GM21529 (cell line): ENCODE data around the gene PSMA7.
"Not testable (repeated sequence)": the region's sequence is repeated elsewhere in the genome, so short reads cannot be mapped to it uniquely, and the experiment has no call there.

Experiments used
- ATAC-seq: cut with Tn5 transposase; IDR thresholded peaks from one replicate; pipeline ENCODE4 v1.9.1; 2021; ENCODE audit not compliant: unreplicated experiment

PSMA7 gene

DNA sequence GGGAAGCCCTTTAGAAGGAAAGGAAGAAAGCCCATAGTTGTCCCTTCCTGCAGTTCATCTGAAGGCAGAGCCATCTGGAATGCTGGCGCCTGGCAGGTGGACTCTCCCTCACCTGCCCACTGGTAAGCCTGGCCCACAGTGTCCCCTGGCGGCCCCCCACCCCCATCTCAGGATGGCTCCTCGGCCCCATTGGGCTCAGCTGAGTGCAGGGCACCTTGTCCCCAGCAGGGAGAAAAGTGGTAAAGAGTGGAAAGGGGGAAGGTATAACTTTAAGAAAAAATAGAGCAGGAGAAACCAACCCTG is 13.0 kb upstream of the PSMA7 start:
- no peak for ATAC-seq

DNA sequence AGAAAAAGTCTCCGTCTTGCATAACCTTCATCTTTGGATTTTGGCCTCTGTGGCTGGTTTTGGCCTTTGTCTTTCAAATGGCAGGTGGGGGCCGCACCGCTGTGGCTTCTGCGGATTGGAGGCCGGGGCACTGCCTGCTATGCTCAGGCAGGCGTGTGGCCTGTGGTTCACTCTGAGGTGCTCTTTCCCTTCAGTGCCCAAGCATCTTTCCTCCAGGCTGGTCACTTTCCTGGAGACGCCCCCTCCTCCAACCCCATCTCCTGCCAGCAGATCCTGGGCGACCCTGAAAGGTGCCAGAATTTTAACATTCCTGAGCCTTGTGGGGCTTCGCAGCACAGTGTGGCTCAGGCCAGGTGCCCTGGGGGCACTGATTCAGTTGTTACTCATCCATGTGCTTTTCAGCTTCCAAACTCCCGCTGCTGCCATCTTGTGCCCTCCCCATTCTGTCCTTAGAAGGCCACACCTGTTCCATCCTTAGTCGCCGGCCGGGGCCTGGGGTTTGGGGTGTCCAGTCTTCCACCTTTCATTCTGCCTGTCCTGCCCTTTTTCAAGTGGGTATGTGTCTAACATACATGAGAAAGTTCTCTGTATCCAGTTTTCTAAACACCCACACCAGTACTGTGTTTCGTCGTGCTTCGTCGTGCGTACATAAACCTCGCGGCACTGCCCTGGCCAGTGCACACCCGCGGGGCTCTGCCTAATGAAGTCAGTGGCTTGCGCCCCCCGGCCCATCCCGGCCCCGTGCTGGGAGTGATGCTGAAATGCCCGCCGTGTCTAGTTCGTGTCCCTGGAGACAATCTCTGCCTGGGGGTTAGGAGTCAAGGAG is 12.4 kb upstream of the PSMA7 start:
- ATAC-seq = no peak

DNA sequence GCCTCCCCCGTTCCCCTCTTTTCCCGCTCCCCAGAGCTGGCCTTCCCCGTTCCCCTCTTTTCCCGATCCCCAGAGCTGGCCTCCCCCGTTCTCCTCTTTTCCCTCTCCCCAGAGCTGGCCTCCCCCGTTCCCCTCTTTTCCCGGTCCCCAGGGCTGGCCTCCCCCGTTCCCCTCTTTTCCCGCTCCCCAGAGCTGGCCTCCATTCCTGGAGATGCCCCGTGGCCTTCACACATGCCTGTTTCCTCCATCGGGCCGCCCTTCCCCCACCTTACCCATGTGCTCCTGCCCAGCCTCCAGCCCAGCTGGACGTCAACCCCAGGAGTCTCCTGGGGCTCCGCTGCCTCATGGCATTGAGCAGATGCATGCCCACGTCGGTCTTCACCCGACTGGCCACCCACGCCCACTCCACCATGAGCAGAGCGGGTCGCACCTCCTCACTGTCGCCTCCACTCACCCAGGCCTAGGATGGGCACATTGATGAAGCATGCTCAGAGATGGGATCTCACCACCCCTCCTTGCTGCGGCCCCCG is 8.7 kb upstream of the PSMA7 start:
- no peak for ATAC-seq

DNA sequence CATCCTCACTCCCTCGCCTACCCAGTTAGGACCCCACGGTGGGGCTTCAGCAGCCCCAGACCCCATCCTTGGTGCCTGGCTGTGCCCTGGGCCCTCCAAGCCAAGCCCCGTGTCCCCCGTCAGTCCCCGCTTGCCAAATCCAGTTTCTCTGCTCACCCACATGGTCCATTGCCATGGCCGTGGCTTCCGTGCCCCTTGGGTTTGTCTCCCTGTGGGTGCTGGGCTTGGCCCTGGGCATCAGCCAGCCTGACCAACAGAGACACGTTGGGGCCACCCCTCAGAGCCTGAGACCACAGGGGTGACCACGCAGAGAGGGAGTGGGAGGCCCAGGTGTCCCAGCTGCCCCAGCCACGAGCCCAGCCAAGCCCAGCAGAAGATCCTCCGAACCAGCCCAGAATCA is 8.0 kb upstream of the PSMA7 start:
- ATAC-seq = no peak

DNA sequence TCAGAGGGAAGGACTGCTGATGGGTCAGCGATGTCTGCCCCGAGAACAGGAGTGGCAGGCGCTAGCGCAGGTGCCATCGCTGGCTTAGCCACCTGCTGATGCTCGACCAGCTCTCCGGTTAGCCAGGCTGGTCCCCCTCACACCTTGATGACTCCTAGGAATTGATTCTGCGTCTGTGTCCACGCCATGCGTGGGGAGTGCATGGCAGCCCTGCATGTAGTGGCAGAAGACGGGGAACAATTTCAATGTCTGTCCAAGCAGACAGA is 7.0 kb upstream of the PSMA7 start:
- ATAC-seq = no peak

DNA sequence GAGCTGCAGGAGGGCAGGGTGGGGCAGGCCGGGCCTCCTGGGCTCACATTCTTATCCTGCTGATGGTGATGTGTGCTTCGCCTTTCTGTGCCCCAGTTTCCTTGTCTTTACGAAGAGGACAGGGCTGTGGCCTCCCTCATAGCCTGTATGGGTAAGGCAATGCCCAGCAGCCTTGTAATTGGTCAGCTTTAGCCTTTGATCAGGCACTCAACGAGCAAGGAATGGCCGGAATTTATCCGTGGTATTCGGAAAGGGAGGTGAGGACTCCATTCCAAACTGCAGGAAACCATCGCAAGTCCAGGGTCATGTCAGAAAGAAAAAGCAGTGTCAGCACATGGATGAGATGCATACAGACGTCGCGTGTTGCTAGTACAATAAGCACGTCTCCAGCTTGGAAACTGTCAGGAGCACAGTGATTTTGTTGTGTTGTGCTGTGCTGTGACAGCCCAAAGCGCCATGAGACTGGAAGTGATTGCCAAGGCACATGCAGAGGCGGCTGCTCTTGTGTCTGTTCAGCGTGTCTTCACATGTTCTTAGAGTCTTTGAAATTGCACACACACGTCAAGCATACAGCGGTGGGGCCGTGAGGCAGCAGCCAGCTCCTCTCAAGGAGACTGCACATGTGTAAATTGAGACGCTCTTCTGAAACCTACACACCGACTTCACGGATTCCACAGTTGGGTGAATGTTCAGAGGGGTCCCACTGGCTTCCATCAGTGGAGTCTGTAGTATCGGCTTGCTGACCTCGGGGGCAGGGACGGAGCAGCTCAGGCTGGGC is 6.5 kb upstream of the PSMA7 start:
- ATAC-seq = no peak

DNA sequence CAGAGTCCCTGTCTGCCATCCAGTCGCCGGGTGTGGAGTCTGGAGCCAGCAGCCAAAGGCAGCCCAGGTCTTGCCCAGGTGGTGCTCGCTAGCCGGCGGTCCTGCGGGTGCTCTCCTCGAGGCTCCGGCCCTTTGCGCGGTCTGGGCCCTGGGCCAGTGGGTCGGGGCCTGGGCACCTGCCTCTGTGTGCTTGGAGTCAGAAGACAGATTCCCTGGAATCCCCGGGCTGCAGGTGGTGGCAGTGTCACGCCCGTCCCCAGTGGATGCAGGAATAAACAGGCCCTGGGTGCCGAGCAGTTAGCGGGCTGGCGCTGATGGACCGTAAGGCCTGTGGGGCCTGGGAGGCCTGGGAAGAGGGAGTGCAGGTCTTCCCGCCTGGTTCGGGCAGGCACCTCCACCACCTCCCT is 5.7 kb upstream of the PSMA7 start:
- ATAC-seq = no peak

DNA sequence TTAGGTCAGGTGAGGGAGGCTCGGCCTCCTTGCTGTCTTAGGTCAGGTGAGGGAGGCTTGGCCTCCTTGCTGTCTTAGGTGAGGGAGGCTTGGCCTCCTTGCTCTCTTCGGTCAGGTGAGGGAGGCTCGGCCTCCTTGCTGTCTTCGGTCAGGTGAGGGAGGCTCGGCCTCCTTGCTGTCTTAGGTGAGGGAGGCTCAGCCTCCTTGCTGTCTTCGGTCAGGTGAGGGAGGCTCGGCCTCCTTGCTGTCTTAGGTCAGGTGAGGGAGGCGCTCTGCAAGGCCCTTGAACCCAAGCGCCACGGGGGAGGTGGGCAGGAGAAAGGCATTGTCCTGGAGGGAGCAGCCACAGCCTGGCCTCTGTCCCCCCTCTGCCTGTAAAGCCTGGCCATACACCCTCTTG is 5.2 kb upstream of the PSMA7 start:
- ATAC-seq = not testable (repeated sequence)

DNA sequence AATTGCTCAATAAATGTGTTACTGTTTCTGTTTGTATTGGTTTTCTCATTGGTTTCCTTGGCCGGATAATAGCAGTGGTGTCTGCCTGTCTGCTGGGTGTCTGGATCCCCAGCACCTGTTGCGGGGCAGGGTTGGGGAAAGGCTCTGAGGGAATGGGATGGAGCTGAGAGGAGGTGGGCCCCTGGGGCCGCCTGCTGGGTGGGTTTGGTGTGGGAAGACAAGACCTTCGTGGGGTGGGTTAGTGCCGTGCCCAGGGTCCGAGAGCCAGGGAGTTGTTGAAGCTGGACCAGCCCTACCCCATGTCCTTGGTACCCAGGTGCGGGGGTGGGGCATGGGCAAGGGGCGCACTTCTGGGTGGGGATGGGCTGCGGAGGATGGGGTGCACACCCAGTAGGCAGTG is 4.3 kb upstream of the PSMA7 start:
- ATAC-seq = no peak

DNA sequence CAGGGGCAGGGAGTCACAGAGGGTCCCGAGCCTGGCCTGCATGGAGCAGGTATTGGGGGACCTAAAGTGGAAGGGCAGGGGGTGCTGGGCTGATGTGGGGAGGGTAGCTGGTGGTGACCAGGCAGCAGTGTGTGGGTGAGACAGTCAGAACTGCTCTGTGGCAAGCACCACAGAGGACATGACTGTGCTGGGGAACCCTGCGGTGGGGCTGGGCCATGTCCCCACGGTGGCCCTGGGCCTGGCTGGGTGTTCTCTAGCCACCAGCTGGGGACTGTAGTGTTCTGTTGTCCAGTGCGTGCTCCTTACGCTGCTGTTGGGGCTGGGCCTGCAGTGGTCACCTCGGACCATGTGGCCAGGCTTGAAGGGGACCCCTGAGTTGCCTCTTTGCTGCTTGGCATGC is 3.9 kb upstream of the PSMA7 start:
- ATAC-seq = no peak

DNA sequence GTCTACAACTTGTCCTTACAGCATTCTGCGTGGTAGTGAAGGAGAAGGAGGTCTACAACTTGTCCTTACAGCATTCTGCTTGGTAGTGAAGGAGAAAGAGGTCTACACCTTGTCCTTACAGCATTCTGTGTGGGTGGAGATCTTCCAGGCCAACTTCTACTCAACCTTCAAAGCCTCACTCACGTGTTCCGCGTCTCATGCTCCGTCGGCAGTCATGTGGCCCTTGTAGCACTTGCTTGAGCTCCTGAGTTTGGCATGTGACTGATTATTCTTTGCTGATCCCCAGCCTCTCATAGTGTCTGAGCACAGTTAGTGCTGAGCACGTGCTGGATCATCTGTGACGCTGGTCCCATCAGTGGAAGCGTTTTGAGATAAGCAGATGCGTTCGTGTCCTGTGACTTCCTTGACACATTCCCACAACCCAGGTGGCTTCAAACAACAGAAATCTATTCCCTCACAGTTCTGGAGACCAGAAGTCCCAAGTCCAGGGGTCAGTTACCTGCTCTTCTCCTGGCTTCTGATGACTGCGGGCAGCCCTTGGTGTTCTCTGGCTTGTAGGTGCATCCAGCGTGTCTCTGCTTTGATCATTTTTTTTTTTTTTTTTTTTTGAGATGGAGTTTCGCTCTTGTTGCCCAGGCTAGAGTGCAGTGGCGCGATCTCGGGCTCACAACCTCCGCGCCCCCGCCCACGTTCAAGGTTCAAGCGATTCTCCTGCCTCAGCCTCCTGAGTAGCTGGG is 3.0 kb upstream of the PSMA7 start:
- no peak for ATAC-seq

DNA sequence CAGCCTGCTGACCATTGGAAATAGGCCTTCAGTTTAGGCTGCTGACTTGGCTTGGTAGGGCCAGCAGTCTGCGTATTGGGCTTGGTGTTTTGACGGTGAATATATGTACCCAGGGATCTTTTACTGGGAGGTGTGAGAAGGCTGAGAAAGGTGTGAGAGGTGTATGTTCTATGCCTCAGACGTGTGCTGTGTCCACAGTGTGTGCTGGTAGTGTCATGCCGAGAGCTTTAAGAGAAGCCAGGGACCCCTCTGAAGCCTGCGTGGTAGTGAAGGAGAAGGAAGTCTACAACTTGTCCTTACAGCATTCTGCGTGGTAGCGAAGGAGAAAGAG is 2.5 kb upstream of the PSMA7 start:
- no peak for ATAC-seq

DNA sequence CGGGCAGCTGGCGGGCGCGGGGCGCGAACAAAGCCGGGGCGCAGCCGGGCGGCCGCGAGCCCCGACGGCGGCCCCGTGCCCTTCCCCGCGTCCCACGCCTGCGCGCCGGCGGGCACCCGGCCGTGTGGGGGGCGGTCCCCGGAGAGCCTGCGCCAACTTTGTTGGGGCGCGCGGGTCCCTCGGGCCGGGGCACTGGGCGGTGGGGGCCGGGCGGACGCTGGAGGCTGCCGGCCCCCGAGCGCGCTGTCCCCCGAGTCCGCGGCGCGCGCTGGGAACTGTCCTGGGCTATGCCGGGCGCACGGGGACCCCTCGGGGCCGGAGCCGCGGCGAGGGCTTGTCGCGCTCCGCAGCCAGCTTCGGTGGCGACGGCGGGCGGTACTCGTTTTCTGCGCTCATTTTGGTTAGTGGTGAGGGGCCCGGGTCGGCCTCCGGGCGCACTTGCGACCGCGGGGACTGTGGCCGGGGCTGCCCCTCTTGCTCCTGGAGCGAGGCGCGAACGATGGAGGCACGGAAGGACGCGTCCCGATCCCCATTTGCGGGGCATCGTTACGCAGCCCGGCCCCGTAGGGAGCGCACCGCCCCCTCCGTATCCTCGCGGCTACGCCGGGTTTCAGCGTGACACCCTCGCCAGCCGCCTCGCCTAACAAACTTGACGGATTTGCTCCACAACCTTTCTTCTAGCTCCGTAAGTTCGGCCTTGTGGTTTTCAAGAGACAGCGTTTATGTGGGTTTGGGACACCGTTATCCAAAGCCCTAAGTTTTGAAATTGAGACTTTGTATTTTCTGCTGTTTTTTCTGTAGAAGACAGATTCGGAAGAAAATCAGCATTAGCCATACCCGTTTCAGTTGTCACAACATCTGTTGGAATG is 997 bp upstream of the PSMA7 start:
- peak; percentile 27 for ATAC-seq

DNA sequence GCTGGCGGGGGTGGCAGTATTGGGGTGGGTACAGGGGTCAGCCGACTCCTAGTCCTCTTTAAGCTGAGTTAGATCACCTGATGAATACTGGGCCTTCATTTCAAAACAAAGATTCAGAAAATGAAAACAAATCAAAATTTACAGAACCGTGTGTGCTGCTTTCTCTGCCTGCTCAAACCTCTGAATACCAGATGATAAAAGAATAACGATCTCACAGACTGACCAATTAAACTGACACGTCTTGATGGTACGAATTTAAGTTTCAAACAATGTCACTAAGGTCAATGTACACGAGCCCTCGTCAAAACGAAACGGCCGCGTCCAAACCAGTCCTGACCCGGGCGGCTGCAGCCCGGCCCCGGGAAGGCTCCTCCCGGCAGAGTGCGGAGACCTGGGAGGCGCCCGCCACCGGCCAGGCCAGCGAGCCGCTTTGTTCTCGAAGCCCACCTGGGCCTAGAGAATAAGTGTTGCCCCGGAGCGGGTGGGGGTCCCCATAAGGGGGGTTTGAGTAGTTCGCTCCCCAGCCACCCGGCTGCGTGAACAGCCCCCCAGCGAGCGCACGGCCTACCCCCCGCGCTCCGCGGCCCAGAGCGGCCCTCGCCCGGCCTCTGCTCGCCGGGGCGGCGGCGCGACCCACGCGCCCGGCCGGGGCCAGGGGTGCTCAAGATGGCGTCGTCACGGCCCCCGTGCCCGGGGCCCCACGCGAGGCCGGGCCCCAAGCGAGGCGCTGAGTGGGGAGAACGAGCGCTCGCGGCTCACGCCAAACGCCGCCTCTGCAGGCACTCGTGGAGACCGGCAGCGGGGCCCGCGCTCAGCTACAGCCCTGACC is 728 bp downstream of the PSMA7 start:
- peak; percentile 15 for ATAC-seq

DNA sequence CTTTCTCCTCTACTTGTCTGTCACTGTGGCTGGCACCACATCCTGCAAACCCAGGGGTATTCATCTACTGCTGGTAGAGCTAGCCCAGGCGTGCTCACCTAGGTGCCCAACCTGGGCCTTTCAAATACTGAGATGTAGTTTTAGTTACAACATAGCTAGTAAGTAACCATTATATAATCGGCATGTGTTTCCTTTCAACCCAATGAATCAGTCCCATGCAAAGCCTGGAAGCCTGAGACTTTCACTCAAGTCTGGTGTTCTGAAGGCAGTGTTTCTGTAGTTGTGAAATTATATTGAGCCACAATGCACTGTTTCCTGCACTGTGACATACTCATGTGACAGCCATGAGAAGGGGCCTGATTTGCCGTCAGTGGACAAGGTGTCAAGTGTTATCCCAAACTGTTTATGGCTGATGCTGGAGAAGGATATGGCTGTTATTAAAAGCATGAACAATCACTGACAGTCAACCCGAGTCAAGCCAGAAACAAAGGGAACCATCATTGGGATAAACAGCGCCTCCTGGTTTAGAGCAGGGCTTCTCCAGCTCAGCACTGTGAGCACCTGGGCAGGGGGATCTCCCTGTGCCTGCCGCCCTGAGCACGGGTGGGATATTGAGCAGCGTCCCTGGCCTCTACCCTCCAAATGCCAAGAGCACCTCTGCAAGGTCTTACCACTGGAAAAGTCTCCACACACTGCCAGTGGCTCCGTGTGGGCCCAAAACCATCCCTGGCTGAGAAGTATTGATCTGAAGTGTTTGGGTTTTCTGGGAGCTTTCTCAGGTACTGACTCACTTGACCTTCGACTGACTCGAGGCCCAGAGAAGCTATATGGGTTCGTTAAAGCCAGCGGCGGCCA is 1.6 kb downstream of the PSMA7 start:
- no peak for ATAC-seq

DNA sequence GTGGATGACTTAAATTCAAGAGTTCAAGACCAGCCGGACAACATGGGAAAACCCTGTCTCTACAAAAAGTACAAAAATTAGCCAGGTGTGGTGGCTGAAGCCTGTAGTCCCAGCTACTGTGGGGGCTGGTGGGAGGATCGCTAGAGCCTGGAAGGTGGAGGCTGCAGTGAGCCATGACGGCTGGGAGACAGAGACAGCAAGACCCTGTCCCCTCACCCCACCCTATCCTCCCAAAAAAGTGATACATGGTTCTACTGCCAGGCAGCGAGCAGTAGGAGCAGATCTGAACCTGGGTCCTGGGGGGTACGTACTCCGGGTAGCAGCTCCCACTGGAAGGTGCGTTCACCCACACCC is 2.2 kb downstream of the PSMA7 start:
- ATAC-seq = no peak

DNA sequence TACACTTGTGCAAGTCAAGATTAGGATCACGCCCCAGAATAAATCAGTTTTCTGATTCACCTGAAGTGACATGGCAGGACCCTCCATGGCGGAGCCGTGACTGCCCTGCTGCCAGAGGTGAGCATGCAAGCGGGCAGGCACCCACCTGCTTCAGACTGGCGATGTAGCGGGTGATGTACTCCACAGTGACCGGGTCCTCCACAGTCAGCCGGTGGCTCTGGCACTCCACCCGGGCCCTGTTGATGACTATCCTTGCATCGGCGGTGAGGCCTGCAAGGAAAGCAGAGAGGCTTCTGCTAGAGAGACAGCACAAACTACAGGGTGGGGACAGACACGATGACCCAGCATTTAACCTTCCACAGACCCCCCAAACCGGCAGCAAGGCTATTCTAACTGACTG is 3.6 kb downstream of the PSMA7 start:
- ATAC-seq = no peak

DNA sequence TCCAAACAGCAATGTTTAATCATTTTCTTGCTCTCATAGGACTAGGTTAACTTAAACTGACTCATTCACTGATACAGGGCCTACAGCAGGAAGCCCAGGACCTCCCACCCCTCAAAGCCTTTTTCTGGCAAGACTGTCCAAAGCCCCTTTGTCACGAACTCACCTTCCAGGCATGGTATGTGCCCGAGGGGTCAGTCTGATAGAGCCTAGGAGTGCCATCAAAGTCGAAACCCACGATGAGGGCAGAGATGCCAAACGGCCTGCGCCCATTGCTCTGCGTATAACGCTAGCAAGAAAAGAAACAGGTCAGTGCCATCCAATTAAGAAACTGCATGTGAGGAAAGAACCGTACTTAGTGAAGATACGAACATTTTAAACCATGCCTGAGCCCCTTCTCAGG is 4.3 kb downstream of the PSMA7 start:
- ATAC-seq = no peak

DNA sequence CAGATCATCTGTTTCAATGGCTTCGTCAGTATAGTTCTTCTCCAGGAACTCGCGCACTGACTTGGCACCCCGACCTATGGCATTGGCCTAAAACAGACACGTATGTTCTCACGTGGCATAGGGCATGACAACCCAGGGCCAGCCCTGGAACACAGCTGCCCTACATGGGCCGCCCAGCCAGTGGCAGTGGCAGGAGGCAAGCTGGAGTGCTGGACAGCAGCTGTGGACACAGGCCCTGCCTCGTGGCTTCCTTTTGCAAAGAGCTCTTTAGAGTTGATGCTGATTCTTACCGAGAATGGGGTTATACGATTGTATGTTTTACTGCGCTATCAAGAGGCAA is 5.0 kb downstream of the PSMA7 start:
- ATAC-seq = no peak
